HL-60/S4 treated with retinoic acid at 250 ng/mL for 4 days and 3 days (cell line): ENCODE data around the gene TRIM38.
"Not testable (repeated sequence)": the region's sequence is repeated elsewhere in the genome, so short reads cannot be mapped to it uniquely, and the experiment has no call there.

Experiments
- in situ Hi-C: fragments of 300-500 bp; cut with MboI; formaldehyde crosslinking; loops from 2 replicates; pipeline ENCODE4 v1.7.0; 2022; ENCODE audit warnings: low sequenced_read_pairs

The TRIM38 gene

DNA sequence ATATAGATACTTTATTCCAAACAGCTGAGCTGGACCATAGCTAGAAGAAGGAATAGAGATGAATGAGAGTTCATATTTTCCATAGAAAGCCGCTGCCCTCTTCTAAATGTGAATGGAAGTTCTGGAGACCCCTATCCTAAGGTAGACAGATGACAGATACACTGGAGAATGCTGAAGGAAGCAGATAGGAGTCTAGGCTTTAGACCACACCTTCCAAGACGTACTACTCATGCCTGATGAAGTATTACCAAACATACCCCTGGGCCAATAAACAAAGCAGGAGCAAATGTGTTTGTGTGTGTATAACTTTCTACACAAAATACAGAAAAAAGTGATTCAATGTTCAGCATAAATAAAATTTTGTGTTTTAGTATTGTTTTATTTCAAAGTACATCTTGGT lies 23.0 kb upstream of the TRIM38 start:
- in situ Hi-C loops, result no loop called here

DNA sequence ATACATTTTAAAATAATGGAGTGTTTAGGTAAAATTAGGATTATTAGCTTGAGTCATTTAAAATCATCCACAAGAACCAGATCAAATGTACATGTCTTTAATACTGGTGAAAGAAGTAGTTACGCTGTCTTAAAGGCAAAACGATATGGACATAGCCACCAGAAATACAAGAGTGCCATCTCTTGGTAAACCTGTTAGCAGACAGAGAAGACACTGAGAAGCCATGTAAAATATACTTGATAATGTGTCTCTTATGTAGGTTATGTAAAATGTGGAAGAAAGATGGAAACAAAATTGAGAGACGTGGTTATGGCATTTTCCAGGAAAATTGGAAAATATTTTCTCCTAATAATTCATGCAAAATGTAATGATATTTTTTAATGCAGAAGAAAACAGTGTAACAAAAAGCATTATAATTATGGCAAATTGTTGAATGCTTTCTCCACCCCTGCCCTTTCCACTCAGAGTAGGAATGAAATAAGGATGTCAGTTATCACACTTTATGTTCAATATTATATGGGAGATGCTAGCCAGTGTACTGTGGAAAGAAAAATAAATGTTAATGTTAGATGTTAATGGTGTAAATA lies 19.9 kb upstream of the TRIM38 start:
- in situ Hi-C loops, result no loop called here

DNA sequence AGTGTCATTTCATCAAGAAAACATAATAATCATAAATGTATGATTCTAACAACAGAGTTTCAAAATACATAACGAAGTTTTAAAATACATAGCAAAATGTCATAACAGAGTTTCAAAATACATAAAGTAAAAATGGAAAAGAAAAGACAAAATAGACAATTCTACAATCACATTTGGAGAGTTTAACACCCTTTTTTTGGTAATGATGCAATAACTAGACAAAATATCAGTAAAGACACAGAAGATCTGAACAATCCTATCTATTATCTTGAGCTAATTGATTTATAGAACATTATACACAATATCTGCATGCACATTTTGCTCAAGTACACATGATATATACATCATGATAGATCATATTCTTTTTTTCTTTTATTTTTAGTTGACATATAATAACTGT lies 18.7 kb upstream of the TRIM38 start:
- in situ Hi-C loops, result no loop called here

DNA sequence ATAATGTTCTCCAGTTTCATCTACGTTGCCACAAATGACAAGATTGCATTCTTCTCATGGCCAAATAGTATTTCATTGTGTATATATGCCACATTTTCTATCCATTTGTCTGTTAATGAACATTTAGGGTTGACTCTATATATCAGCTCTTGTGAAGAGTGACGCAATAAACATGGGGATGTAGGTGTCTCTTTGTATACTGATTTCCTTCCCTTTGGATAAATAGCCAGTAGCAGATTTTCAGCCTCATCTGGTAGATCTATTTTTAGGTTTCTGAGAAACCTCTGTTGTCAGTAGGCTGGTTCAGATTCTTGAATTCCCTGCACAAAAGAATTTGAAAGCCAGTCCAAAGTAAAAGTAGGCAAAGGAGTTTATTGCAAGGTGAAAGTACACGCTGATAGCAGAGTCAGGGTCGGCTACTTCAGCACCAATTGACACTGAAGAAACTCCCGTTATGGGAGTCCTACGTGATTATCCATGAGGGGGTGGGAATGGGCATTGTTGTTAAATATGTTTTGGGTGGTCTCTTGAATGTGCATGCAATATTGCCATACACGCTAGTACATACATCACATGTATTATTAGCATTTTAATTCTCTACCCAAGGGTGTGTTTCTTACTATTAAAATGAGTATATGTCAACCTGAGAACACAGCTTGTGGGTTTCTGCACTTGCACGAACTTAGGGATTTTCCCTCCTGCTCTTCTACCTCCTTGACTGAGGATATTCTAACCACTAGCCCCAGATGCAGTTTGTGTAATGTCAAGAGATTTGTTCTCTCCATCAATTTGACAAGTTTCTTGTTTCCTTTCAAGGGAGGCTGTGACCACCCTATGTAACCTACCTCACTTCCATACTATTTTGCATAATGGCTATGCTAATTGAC lies 17.7 kb upstream of the TRIM38 start:
- in situ Hi-C loops, result no loop called here

DNA sequence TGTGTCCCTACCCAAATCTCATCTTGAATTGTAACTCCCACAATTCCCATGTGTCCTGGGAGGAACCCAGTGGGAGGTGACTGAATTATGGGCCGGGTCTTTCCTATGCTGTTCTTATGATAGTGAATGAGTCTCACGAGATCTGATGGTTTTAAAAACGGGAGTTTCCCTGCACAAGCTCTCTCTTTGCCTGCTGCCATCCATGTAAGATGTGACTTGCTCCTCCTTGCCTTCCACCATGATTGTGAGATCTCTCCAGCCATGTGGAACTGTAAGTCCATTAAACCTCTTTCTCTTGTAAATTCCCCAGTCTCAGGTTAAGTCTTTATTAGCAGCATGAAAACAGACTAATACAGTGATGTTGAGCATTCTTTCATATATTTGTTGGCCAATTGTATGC lies 16.9 kb upstream of the TRIM38 start:
- in situ Hi-C loops, result not testable (repeated sequence)

DNA sequence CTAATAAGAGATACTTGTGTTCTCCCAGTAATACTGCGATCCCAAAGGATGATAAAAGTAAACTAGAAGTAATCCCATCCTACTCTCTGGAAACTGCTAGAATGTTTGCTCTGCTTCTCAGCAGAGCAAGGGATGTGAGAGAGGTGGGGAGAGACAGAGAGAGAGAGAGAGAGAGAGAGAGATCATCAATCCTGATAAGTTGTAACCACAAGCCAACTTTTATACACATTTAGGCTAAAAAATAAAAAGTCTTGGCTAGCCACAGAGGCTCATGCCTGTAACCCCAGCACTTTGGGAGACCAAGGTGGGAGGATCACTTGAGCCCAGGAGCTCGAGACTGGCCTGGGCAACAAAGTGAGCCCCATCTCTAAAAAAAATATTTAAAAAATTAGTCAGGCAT lies 16.0 kb upstream of the TRIM38 start:
- in situ Hi-C loops, result no loop called here

DNA sequence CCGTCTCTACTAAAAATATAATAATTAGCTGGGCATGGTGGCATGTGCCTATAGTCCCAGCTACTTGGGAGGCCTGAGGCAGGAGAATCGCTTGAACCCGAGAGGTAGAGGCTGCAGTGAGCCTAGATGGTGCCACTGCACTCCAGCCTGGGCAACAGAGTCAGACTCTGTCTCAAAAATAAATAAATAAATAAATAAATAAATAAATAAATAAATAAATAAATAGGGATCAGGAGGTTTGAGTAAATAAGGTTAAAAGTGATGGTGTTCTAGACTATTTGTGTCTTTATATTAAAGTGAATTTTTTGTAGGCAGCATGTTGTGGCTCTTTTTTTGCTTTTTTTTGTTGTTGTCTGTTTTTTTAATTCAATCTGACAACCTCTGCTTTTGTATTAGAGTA lies 15.1 kb upstream of the TRIM38 start:
- in situ Hi-C loops, result not testable (repeated sequence)

DNA sequence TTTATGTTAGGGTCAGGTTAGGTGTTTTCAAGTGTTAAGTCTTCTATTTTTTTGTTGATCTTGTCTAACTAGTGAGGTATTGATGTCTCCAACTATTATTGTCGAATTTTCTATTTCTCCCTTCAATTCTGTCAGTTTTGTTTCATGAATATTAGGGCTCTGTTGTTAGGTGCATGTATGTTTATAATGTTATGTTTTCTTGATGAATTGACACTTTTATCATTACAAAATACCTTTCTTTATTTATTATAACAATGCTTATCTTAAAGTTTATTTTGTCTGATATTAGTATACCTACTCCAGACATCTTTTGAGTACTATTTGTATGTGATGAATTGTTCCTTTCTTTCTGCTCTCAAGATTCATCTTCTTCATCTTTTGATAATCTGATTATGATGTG lies 12.9 kb upstream of the TRIM38 start:
- in situ Hi-C loops, result no loop called here

DNA sequence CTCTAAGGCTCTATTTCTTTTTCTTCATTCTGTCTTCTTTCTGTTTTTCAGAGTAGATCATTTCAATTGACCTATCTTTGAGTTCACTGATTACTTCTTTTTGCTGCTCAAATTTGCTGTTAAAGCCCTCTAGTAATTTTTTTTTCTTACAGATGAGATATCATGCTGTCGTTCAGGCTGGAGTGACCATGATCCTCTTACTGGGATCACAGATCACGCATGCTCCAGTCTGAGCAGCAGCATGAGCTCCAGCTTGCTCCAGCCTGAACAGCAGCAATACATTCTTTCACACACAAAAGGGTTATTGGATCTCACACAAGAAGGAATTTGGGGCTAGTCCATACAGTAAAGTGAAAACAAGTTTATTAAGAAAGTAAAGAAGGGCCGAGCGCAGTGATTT lies 12.3 kb upstream of the TRIM38 start:
- in situ Hi-C loops, result no loop called here

DNA sequence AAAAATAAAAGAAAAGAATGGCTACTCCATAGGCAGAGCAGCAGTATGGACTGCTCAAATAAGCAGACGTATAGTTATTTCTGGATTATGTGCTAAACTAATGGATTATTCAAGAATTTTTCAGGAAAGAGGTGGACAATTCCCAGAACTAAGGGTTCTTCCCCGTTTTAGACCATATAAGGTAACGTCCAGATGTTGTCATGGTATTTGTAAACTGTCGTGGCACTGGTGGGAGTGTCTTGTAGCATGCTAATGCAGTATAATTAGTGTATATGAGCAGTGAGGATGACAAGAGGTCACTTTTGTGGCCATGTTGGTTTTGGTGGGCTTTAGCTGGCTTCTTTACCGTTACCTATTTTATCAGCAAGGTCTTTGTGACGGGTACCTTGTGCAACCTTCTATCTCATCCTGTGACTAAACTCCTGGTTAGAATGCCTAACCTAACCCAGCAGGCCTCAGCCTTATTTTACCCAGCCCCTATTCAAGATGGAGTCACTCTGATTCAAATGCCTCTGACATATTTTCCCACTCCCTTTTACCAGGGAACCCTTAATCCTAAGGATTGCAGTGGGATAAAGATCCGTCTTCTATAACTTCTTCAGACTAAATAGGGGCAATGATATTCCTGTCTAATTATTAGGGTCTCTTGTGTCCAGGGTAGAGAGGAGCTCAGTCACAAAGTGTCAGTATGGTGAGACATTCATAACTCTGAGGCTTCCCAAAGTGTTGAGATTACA lies 11.1 kb upstream of the TRIM38 start:
- in situ Hi-C loops, result no loop called here

DNA sequence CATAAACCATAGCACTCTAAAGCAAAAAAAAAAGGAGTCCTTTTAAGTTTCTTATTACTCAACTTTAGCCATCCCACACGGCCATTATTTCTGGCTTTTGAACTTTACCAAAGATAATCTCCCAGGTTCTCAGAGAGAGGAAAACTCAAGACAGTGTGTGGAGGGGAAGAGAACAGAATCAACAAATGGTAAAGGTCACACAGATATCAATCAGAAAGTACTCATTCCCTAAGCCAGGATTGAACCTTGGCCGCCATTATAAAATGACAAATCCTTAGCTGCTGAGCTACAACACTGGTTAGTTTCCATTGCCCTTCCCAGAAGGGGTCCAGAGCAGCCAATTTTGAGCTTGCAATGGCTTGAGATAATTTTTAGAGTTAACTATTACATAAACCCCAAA lies 10.1 kb upstream of the TRIM38 start:
- in situ Hi-C loops, result no loop called here

DNA sequence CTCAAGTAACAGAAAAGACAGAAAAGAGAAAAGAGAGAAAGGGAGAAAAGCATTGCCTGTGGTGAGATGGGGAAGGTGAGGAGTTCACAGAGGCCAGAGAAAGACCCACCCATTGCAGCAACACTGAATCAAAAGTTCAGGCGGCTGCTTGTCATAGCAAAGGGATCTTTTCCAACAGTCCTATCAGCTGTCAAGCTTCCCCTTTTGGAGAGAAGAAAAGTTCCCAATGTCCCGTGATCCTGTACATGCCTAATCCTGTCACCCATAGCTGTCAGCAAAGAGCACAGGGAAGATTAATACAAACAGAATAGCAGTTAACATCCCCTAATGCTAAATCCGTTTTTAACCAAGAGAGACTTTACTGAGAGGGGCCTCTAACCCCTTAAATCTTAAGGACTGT lies 8.9 kb upstream of the TRIM38 start:
- in situ Hi-C loops, result no loop called here

DNA sequence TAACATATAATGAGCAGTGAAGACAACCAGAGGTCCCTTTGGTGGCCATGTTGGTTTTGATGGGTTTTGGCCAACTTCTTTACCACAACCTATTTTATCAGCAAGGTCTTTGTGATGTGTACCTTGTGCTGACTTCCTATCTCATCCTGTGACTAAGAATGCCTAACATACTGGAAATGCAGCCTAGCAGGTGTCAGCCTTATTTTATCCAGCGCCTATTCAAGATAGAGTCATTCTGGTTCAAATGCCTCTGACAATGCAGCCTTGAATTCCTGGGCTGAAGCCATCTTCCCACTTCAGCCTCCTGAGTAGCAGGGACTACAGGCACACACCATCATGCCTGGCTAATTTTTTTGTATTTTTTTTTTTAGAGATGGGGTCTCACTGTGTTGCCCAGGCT lies 7.8 kb upstream of the TRIM38 start:
- in situ Hi-C loops, result no loop called here

DNA sequence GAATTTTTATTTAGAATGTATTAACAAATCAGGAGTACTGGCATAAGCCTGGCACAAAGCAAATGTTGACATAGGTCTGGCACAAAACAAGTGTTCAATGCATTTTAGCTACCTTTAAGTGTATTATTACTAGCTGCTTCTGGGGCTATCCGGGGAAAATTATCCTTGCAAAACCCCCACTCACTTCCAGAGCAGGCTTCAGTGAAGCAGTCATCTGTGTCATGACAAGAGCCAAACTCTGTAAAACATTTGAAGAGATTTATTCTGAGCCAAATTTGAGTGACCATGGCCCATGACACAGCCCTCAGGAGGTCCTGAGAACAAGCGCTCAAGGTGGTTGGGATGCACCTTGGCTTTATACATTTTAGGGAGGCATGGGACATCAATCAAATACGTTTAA lies 6.4 kb upstream of the TRIM38 start:
- in situ Hi-C loops, result no loop called here

DNA sequence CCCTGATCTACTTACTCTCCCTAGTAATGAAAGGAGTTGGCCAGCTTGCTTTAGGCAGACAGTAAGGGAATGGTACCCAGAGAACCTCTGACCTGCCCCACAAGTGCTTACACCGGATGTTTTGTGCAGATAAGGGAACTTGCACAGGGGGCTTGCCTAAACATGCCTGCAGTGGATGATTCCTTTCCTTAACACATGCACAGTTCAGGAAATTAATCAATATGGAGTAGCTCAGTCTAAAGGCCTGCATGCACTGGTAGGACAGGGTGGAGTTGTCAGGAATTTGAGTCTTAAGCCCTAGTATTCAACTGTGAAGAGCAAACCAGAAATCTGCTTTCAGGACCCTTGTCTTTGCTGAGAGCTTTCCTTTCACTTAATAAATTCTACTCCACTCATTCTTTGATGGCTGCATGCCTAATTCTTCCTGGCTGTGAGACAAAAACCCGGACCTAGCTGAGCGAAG lies 3.9 kb upstream of the TRIM38 start:
- in situ Hi-C loops, result no loop called here

DNA sequence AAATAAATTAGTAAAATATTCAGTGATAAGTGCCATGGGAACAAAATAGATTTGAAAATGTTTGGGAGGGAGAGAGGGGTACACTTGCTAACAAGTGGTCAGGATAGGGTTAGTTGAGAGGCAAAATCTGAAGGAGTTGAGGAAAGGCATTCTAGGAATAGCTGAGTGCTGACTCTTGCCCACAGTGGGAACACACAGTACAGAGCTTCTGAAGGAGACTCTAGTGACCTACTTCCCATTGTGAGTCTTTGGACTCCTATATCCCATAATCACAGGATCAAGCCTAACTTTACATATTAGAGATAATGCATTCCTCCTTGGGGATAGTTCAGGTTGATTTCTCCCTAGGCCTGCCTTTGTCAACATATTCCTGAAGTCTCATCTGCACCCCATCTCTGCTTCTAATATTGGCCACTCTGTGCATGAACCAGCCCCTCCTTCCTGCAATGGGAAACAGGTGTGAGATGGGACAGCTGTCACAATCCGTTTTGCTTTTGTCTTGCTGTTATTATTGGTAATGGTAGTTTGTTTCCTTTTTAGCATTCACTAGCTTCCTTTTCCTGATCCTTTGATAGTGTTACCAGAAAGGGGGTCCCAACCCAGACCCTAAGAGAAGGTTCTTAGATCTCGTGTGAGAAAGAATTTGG lies 2.6 kb upstream of the TRIM38 start:
- in situ Hi-C loops, result no loop called here

DNA sequence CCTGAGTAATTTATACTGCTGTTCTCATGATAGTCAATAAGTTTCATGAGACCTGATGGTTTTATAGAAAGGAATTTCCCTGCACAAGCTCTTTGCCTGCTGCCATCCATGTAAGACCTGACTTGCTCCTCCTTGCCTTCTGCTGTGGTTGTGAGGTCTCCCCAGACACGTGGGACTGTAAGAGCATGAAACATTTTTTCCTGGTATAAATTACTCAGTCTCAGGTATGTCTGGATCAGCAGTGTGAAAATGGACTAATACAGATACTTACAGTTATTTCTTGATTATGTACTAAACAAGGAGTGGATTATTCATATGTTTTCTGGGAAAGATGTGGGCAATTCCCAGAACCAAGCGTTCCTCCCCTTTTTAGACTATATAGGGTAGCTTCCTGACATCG lies 1.9 kb upstream of the TRIM38 start:
- in situ Hi-C loops, result no loop called here

DNA sequence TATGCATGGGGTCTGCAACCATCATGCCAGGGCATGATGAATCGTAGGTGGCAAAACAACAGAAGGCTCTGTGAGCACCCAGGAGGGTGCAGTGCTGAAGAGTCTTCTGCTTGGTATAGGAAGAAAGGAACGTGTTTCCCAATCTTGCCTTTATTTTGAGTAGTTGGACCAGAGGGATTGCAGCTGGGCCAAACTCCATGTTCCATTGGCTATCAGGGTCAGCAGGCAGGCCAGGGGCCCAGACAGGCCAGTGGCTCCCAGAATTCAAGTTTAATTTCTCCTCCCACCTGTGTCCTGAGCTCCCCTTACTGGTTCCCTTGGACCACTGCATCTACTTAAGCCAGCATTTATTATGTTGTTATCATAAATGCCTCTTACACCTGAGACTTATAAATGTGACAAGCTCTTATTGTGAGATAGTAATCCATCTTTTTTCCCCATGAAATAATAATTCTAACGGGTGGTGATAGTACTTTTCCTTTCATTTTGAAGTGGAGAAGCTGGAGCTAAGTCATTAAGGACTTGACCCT lies 918 bp upstream of the TRIM38 start:
- in situ Hi-C loops, result no loop called here

DNA sequence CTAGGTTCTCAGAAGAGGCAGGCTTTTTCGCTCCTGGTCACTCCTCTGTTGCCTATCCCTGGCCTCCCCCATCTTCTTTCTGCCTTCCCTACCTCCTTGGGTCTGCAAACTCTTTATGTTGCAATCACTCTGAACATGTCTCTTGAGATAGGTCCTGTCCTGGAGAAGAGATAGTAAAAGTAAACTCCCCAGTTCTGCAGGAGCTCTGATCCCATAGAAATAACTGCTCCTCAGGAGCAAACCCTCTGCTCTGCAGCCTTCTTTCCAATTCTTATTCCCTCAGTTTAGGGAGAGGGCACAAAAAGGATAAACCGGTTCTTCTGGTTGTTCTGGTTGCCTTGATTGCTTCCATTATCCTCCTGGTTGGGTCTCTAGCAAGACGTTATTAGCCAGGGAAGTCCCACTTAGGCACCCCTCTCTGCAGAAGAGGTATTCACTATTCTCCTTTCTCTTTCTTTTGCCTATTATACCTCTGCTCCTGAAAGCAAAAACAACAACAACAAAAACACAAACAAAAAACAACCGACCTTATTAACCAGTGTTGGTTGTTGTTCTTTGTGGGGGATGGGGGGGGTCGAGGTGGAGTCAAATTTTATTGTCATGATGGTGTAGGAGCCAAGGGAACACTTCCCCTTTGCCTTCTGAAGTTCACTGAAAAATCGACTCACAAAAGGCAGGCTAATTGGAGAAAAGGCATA lies 973 bp downstream of the TRIM38 start:
- in situ Hi-C loops, result no loop called here

DNA sequence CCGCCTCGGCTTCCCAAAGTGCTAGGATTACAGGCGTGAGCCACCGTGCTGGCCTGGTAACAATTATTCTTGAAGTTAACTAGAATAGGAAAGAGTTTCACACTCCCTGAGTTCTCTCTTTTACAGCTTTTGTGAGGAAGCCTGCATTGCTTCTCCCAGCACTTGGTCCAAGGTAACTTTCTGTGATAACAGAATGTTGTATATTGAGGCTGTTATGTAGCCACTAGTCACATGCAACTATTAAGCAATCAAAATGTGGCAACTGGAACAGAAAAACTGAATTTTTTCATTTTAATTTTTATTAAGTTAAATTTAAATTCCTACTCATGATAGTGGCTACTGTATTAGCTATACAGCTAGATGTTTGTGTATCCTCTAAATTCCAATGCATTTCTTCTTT lies 2.5 kb downstream of the TRIM38 start:
- in situ Hi-C loops, result no loop called here

DNA sequence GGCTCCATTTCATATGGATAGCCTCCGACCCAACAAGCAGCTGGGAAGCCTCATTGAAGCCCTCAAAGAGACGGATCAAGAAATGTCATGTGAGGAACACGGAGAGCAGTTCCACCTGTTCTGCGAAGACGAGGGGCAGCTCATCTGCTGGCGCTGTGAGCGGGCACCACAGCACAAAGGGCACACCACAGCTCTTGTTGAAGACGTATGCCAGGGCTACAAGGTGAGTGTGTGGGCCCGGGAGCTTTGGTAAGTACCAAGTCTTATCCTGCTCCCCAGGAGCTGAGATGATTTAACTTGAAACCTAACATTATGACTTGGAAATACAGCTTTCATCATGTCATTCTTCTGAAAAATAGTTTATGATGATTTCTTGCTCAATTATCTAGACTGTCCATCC lies 4.1 kb downstream of the TRIM38 start:
- in situ Hi-C loops, result no loop called here
